Natural killer cell (primary cell): Measurements from ENCODE around the gene ADGRL2. TPM values are rescaled to one million over a fixed set of nuclear protein-coding genes. Genes with fewer than 3 reads are reported as not detected.

Source experiments
- ATAC-seq, 3 donors: fragments of 150-1000 bp in 2 of 3; fragments of 200-7000 bp in 1 of 3; cut with Tn5 transposase; 1 replicate in 1 of 3; 2 replicates in 2 of 3; pipeline ENCODE4 v1.10.0; 2021; ENCODE audit warnings: mild to moderate bottlenecking in 2 of 3, moderate library complexity in 2 of 3
- DNase-seq, 2 donors: peaks; one replicate each; pipeline versions ENCODE4 v3.0.0 to v3.0.0-alpha.2; 2013 to 2021; ENCODE audit warnings: mixed read lengths in 1 of 2
- H3K27ac ChIP-seq: one replicate; pipeline ENCODE4 v1.5.1; 2013; ENCODE audit warnings: mild to moderate bottlenecking, low read length
- H3K27me3 ChIP-seq: one replicate; pipeline ENCODE4 v1.6.1; 2013; ENCODE audit warnings: low read length; ENCODE audit not compliant: control insufficient read depth, insufficient read depth
- H3K36me3 ChIP-seq: one replicate; pipeline ENCODE4 v1.6.1; 2013; ENCODE audit warnings: low read length; ENCODE audit not compliant: control insufficient read depth, insufficient read depth
- H3K4me1 ChIP-seq: one replicate; pipeline ENCODE4 v1.6.1; 2013; ENCODE audit warnings: low read length; ENCODE audit not compliant: control insufficient read depth, insufficient read depth
- H3K4me3 ChIP-seq: one replicate; pipeline ENCODE4 v1.5.1; 2013; ENCODE audit warnings: low read length
- H3K9me3 ChIP-seq: one replicate; pipeline ENCODE4 v1.6.1; 2013; ENCODE audit warnings: low read length; ENCODE audit not compliant: control insufficient read depth, insufficient read depth
- H3K27ac Mint-ChIP-seq, 2 donors: one replicate each; pipeline ENCODE4 v1.8.0; 2022; ENCODE audit warnings: mild to moderate bottlenecking in 2 of 2, mixed read lengths in 2 of 2, moderate library complexity in 1 of 2
- H3K27me3 Mint-ChIP-seq, 2 donors: one replicate each; pipeline ENCODE4 v1.8.0; 2022; ENCODE audit warnings: low read depth in 2 of 2, mixed read lengths in 2 of 2
- H3K36me3 Mint-ChIP-seq: one replicate; pipeline ENCODE4 v1.8.0; 2022; ENCODE audit warnings: mixed read lengths
- H3K4me1 Mint-ChIP-seq, 2 donors: one replicate each; pipeline ENCODE4 v1.8.0; 2022; ENCODE audit warnings: mixed read lengths in 2 of 2
- H3K4me3 Mint-ChIP-seq: one replicate; pipeline ENCODE4 v1.8.0; 2022; ENCODE audit warnings: mild to moderate bottlenecking, moderate library complexity, mixed read lengths
- H3K9me3 Mint-ChIP-seq, 2 donors: one replicate each; pipeline ENCODE4 v1.8.0; 2022; ENCODE audit warnings: mixed read lengths in 2 of 2
- CTCF ChIP-seq: fragments of 200-600 bp; IDR thresholded peaks from one replicate; pipeline ENCODE4 v1.8.0; 2022; ENCODE audit warnings: antibody characterized with exemption
- WGBS: methylation state at CpG from one replicate; pipeline ENCODE4 v1.1.7; 2013; ENCODE audit warnings: missing lambda C conversion rate; ENCODE audit not compliant: insufficient coverage; 5-methylcytosine and 5-hydroxymethylcytosine counted together
- intact Hi-C: fragments of 100-400 bp; cut with micrococcal nuclease; formaldehyde crosslinking; loops from one replicate; pipeline ENCODE4 v1.14.2; 2022
- total RNA-seq, 4 donors: library from RNA; stranded (reverse); fragments of 120-200 nt in 1 of 4; gene quantifications; one replicate each; pipeline versions ENCODE4 v1.2.3 to v1.2.4, GENCODE V29; 2013 to 2022

The ADGRL2 gene
- total RNA-seq, 3 donors from 2014 or later (not counting 1 experiment from before 2014, with no cell fraction given), result not detected

GRCh38 chr1:81801651-81802456 lies 1.1 kb downstream of the ADGRL2 start:
- H3K4me1 Mint-ChIP-seq, result no peaks in the 10 kb centered on the region
- intact Hi-C loops, result no loop called here
- no peak for TF ChIP-seq CTCF
- DNase-seq (no peak), ATAC-seq (no peak)
- H3K9me3 Mint-ChIP-seq, result peaks cover 0 to 4% of the 10 kb centered on the region in 2 donors
- peaks cover 28 to 29% of the 10 kb centered on the region in 2 donors for H3K27me3 Mint-ChIP-seq
- Histone ChIP-seq H3K4me1 (peaks cover 12% of the 10 kb centered on the region), H3K27ac (no peak overlapping the region), H3K4me3 (no peak overlapping the region), H3K27me3 (peaks cover 24% of the 10 kb centered on the region), H3K36me3 (no peaks in the 10 kb centered on the region), H3K9me3 (peaks cover 2% of the 10 kb centered on the region)
- H3K4me3 Mint-ChIP-seq, result no peak overlapping the region
- H3K27ac Mint-ChIP-seq, result no peak overlapping the region
- H3K36me3 Mint-ChIP-seq, result no peaks in the 10 kb centered on the region
- WGBS, result 2% methylated on average over 93 of the region's 93 CpGs

- H3K4me1 Mint-ChIP-seq, result no peaks in the 10 kb centered on the region
- WGBS, result under 1% methylated on average over 17 of the region's 17 CpGs
- H3K36me3 Mint-ChIP-seq, result no peaks in the 10 kb centered on the region
- Histone ChIP-seq H3K4me1 (peaks cover 12% of the 10 kb centered on the region), H3K4me3 (no peak overlapping the region), H3K9me3 (peaks cover 2% of the 10 kb centered on the region), H3K27me3 (peaks cover 24% of the 10 kb centered on the region), H3K27ac (no peak overlapping the region), H3K36me3 (no peaks in the 10 kb centered on the region)
- intact Hi-C loops, result no loop called here
- peaks cover 0 to 3% of the 10 kb centered on the region in 2 donors for H3K9me3 Mint-ChIP-seq
- no peak overlapping the region for H3K27ac Mint-ChIP-seq
- H3K4me3 Mint-ChIP-seq, result no peak overlapping the region
- H3K27me3 Mint-ChIP-seq, result peaks cover 28 to 29% of the 10 kb centered on the region in 2 donors
- ATAC-seq (no peak), DNase-seq (no peak)
- TF ChIP-seq CTCF, result no peak
Observed at GRCh38 chr1:81802457-81802706, 1.6 kb downstream of the ADGRL2 start.

- H3K36me3 ChIP-seq, result no peaks in the 10 kb centered on the region
- intact Hi-C loops, result no loop called here
- DNase-seq (no peak), ATAC-seq (no peak)
- H3K27me3 Mint-ChIP-seq, result peaks cover 28 to 29% of the 10 kb centered on the region in 2 donors
- H3K27ac Mint-ChIP-seq, result no peak overlapping the region
- H3K4me1 ChIP-seq, result peaks cover 12% of the 10 kb centered on the region
- no peaks in the 10 kb centered on the region for H3K4me1 Mint-ChIP-seq
- H3K27me3 ChIP-seq, result peaks cover 24% of the 10 kb centered on the region
- peaks cover 2% of the 10 kb centered on the region for H3K9me3 ChIP-seq
- H3K4me3 Mint-ChIP-seq, result no peak overlapping the region
- no peak overlapping the region for H3K4me3 ChIP-seq
- TF ChIP-seq CTCF, result no peak
- H3K9me3 Mint-ChIP-seq, result peaks cover 0 to 4% of the 10 kb centered on the region in 2 donors
- H3K27ac ChIP-seq, result no peak overlapping the region
- H3K36me3 Mint-ChIP-seq, result no peaks in the 10 kb centered on the region
- 2% methylated on average over 52 of the region's 55 CpGs for WGBS
Observed at GRCh38 chr1:81802707-81803430, 2.1 kb downstream of the ADGRL2 start.
